ENCODE results near the gene KIAA0753.

The KIAA0753 gene

GRCh38 chr17:6641247-6641863, 844 bp upstream of the KIAA0753 start:
- no peak for DNase-seq (ENCODE audit: low read depth in 2 of 2)

GRCh38 chr17:6639586-6640535, 650 bp downstream of the KIAA0753 start:
- no peak for DNase-seq (ENCODE audit: low read depth in 2 of 2)

- no peak for DNase-seq (ENCODE audit: low read depth in 2 of 2)
Observed at GRCh38 chr17:6639014-6639585, 1.4 kb downstream of the KIAA0753 start.

- no peak for DNase-seq (ENCODE audit: low read depth in 2 of 2)
Observed at GRCh38 chr17:6638046-6638908, 2.2 kb downstream of the KIAA0753 start.

GRCh38 chr17:6637458-6637840, 3.1 kb downstream of the KIAA0753 start:
- DNase-seq (ENCODE audit: low read depth in 2 of 2), result no peak

- DNase-seq (ENCODE audit: low read depth in 2 of 2), result no peak
Observed at GRCh38 chr17:6636616-6637457, 3.7 kb downstream of the KIAA0753 start.

- DNase-seq (ENCODE audit: low read depth in 2 of 2), result no peak
Observed at GRCh38 chr17:6636105-6636504, 4.4 kb downstream of the KIAA0753 start.

GRCh38 chr17:6633263-6633662, 7.2 kb downstream of the KIAA0753 start:
- no peak for DNase-seq (ENCODE audit: low read depth in 2 of 2)

- DNase-seq (ENCODE audit: low read depth in 2 of 2), result no peak
Observed at GRCh38 chr17:6632530-6632929, 8.0 kb downstream of the KIAA0753 start.

- no peak for DNase-seq (ENCODE audit: low read depth in 2 of 2)
Observed at GRCh38 chr17:6630390-6630789, 10.1 kb downstream of the KIAA0753 start.

- no peak for DNase-seq (ENCODE audit: low read depth in 2 of 2)
Observed at GRCh38 chr17:6627019-6627418, 13.5 kb downstream of the KIAA0753 start.

GRCh38 chr17:6626616-6627015, 13.9 kb downstream of the KIAA0753 start:
- DNase-seq (ENCODE audit: low read depth in 2 of 2), result no peak

GRCh38 chr17:6623941-6624340, 16.6 kb downstream of the KIAA0753 start:
- no peak for DNase-seq (ENCODE audit: low read depth in 2 of 2)

- DNase-seq (ENCODE audit: low read depth in 2 of 2), result no peak
Observed at GRCh38 chr17:6611231-6611630, 29.3 kb downstream of the KIAA0753 start.

- DNase-seq (ENCODE audit: low read depth in 2 of 2), result no peak
Observed at GRCh38 chr17:6610011-6610410, 30.5 kb downstream of the KIAA0753 start.

- no peak for DNase-seq (ENCODE audit: low read depth in 2 of 2)
Observed at GRCh38 chr17:6608321-6608720, 32.2 kb downstream of the KIAA0753 start.

- DNase-seq (ENCODE audit: low read depth in 2 of 2), result no peak
Observed at GRCh38 chr17:6605142-6605541, 35.4 kb downstream of the KIAA0753 start.

GRCh38 chr17:6603744-6604325, 36.7 kb downstream of the KIAA0753 start:
- no peak for DNase-seq (ENCODE audit: low read depth in 2 of 2)

- no peak for DNase-seq (ENCODE audit: low read depth in 2 of 2)
Observed at GRCh38 chr17:6602141-6602540, 38.4 kb downstream of the KIAA0753 start.

GRCh38 chr17:6599364-6599763, 41.1 kb downstream of the KIAA0753 start:
- no peak for DNase-seq (ENCODE audit: low read depth in 2 of 2)

GRCh38 chr17:6597727-6598126, 42.8 kb downstream of the KIAA0753 start:
- DNase-seq (ENCODE audit: low read depth in 2 of 2), result no peak

All from stimulated activated CD4-positive, alpha-beta T cell treated with anti-CD3 and anti-CD28 coated beads, Interleukin-4, amount 100 ng/mL, for 48 hours (primary cell).